GM20000 (cell line): Measurements from ENCODE around the gene CEACAM5.

Experiments
- DNase-seq: peaks from one replicate; pipeline ENCODE4 v3.0.0; 2012; ENCODE audit warnings: low spot score
- TF ChIP-seq, protein P1 (sequence below): IDR thresholded peaks from 2 replicates; pipeline ENCODE4 v1.5.1; 2012; ENCODE audit warnings: mild to moderate bottlenecking, control low read depth; ENCODE audit errors: extremely low read depth, missing control alignments

CEACAM5 gene

DNA sequence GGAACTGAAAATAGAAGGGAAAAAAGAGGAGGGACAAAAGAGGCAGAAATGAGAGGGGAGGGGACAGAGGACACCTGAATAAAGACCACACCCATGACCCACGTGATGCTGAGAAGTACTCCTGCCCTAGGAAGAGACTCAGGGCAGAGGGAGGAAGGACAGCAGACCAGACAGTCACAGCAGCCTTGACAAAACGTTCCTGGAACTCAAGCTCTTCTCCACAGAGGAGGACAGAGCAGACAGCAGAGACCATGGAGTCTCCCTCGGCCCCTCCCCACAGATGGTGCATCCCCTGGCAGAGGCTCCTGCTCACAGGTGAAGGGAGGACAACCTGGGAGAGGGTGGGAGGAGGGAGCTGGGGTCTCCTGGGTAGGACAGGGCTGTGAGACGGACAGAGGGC, at the start of gene CEACAM5:
TSS of gene CEACAM5 (plus strand) at position 146 of the 400 bp plus-strand sequence. CDS start at position 252, 106 bp downstream.
- DNase-seq = no peak
- TF ChIP-seq, protein P1, sequence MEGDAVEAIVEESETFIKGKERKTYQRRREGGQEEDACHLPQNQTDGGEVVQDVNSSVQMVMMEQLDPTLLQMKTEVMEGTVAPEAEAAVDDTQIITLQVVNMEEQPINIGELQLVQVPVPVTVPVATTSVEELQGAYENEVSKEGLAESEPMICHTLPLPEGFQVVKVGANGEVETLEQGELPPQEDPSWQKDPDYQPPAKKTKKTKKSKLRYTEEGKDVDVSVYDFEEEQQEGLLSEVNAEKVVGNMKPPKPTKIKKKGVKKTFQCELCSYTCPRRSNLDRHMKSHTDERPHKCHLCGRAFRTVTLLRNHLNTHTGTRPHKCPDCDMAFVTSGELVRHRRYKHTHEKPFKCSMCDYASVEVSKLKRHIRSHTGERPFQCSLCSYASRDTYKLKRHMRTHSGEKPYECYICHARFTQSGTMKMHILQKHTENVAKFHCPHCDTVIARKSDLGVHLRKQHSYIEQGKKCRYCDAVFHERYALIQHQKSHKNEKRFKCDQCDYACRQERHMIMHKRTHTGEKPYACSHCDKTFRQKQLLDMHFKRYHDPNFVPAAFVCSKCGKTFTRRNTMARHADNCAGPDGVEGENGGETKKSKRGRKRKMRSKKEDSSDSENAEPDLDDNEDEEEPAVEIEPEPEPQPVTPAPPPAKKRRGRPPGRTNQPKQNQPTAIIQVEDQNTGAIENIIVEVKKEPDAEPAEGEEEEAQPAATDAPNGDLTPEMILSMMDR = no peak

DNA sequence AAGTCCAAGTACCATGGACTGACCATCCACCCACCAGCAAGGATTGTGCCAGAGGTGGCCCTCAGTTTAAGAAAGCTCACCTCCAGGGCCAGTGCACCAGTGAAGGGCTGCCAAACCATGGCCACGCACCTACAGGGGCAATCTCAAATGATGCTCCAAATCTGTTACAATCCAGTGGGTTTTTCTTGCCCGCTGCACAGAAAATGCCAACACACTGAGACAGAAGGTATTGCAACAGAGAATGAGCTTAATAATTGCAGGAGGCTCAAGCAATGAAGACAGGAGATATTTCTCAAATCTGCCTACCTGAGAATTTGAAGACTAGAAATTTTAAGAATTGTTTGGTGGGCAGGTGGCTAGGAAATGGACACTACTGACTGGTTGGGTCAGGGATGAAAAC, 42.4 kb upstream of the CEACAM5 start:
- TF ChIP-seq, protein P1 = no peak

DNA sequence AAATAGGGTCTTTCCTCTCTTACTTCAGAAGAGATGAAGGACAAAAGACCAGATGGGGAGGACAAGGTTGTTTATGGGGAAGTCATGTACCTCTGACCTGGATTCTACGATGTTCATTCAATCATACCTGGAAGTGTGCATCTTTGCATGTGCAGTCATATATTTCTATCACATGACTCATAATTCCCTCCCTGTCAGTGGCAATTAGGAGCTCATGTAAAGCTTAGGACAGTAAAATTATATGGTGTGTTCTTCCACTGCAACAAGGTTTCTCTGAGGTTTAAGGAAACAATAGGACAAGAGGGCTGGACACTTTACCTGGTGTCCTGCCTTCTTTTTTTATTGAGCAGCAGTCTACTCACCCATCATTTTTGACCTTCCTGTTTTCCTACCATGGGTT, 40.1 kb upstream of the CEACAM5 start:
- TF ChIP-seq, protein P1 = no peak
- no peak for DNase-seq

More for the DNA sequence above, 42.4 kb upstream of the CEACAM5 start:
- DNase-seq = no peak

DNA sequence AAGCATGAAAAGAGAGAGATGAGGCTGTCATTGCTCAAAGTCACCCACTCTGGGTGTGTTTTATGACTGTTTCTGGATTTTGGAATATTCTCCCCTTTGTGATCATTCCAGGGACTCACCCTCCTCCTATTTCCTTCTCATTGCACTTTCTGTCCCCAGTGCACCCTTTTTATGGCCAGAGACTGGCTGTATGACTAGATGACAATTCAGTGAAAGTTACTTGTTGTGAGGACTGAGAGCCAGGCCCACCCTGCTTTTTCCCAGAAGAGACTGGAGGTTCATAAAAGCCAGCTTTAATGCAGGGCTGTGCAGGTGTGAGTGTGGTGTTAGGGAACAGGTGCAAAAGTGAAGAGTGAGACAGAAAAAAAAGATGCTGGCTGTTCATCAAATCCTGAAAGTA, 37.7 kb upstream of the CEACAM5 start:
- TF ChIP-seq, protein P1 = no peak

DNA sequence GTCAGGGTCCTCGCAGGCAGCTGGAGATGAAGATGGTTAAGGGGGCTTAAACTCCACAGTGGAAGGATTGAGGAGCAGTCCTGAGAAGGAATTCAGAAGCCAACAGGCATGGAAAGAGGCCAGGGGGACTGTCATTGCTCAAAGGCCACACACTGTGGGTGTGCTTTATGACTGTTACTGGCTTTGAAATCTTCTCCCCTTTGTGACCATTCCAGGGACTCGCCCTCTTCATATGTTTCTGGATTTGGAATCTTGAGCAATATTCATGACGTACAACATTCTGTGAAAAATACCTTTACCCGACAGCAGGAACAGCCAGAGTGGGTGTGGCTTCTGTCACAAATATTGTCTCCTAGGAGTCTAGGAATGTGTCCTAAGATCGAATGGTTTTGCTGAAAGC, 36.9 kb upstream of the CEACAM5 start:
- TF ChIP-seq, protein P1 = no peak

More for the DNA sequence above, 37.7 kb upstream of the CEACAM5 start:
- DNase-seq = no peak

DNA sequence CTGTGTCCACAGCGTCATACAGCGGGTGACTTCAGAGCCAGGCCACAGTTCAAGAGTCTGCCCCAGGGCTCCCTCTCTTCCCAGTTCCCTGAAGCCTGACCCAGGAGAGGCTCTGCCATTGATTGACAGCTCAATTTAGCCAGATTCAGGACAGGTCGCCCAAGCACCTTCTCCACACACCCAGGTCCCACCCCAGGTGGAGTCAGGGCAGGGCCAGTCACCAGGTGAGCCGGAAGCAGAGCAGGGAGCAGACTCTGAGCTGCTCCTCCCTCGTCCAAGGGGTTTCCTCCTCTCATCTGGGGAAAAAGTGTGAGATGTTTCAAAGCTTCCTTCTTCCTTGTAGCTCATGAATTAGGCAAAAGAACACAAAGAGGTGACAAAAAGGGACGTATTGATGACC, 26.0 kb upstream of the CEACAM5 start:
- TF ChIP-seq, protein P1 = no peak
- DNase-seq = no peak

More for the DNA sequence above, 36.9 kb upstream of the CEACAM5 start:
- no peak for DNase-seq

DNA sequence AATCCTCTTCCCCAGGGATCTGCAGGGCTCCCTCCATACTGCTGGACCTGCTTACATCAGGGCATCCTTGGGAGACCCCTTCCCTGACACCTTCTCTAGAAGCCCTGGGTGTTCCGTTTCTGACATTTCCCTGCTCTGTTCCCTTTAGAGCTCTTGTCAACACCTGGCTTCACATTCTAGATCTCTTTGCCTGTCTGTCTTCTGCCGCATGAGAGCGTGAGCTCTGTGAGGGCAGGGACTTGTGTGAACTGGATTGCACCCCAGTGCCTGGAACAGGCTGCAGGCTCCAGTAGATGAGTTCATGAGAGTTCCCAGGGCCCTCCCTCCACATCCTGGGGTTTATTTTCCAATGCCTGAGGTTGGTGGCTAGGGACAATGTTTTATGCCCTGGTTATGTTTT, 21.0 kb upstream of the CEACAM5 start:
- no peak for DNase-seq

More for the DNA sequence above, 21.0 kb upstream of the CEACAM5 start:
- TF ChIP-seq, protein P1 = no peak
